GM12878 (cell line): ENCODE data around the gene B3GNT8. TPM values are rescaled to one million over a fixed set of nuclear protein-coding genes. Genes with fewer than 3 reads are reported as not detected.

Source experiments
- ATAC-seq: fragments of 200-7000 bp; cut with Tn5 transposase; 3 replicates; pipeline ENCODE4 v1.9.1; 2020; ENCODE audit warnings: mild to moderate bottlenecking, moderate library complexity
- BruUV-seq: library from RNA; stranded (reverse); fragments of 400-500 nt; replicated peaks from 2 replicates; lab custom pipeline; 2021; lab: Mats Ljungman, UMichigan
- CTCF ChIA-PET: fragments of 300-600 bp; sonication (Branson Sonifier 250); formaldehyde crosslinking; extraction: SDS; loops from one replicate; lab custom pipeline; 2021; ENCODE audit warnings: inconsistent platforms; lab: Yijun Ruan, JAX
- POLR2A ChIA-PET: fragments of 350-600 bp; formaldehyde crosslinking; extraction: SDS; loops from one replicate; lab custom pipeline; 2021; ENCODE audit warnings: inconsistent platforms; lab: Charles Lee
- RAD21 ChIA-PET: fragments of 300-600 bp; sonication (Branson Sonifier 250); formaldehyde crosslinking; loops from one replicate; lab custom pipeline; 2023; ENCODE audit warnings: antibody characterized with exemption; ENCODE audit not compliant: unreplicated experiment; lab: Charles Lee
- SMC1A ChIA-PET: fragments of 300-600 bp; sonication (Branson Sonifier 250); formaldehyde crosslinking; loops from one replicate; lab custom pipeline; 2023; ENCODE audit not compliant: unreplicated experiment, uncharacterized antibody; lab: Charles Lee
- DNase-seq: peaks from one replicate; pipeline ENCODE4 v3.0.0-alpha.2; 2011; ENCODE audit warnings: low read depth, low spot score
- FAIRE-seq: peaks from 3 replicates; lab custom pipeline; 2011; peaks lifted over from hg19 to GRCh38; lab: Jason Lieb, UNC
- H2AFZ ChIP-seq: 2 replicates; pipeline ENCODE4 v1.6.0; 2011; ENCODE audit warnings: low read depth, low read length, control low read depth; ENCODE audit not compliant: control insufficient read depth
- H3K27ac ChIP-seq: 2 replicates; pipeline ENCODE4 v1.5.1; 2011; ENCODE audit warnings: control low read depth; ENCODE audit not compliant: control insufficient read depth, insufficient read depth
- H3K27me3 ChIP-seq, 2 experiments: replicated peaks in 1 of 2; 2 replicates each; pipeline versions ENCODE4 v1.6.0 to v1.6.1; 2011; ENCODE audit warnings: low read length in 1 of 2; ENCODE audit not compliant: control insufficient read depth in 2 of 2, insufficient read depth in 2 of 2
- H3K36me3 ChIP-seq, 2 experiments: 2 replicates each; pipeline ENCODE4 v1.5.1; 2011; ENCODE audit warnings: low read length in 1 of 2; ENCODE audit not compliant: control insufficient read depth in 2 of 2, insufficient read depth in 2 of 2
- H3K4me1 ChIP-seq: 2 replicates; pipeline ENCODE4 v1.6.1; 2011; ENCODE audit warnings: mild to moderate bottlenecking, low read length, moderate library complexity, mixed read lengths; ENCODE audit not compliant: control insufficient read depth, insufficient read depth
- H3K4me2 ChIP-seq: 2 replicates; pipeline ENCODE4 v1.6.0; 2011; ENCODE audit warnings: control low read depth; ENCODE audit not compliant: control insufficient read depth, insufficient read depth
- H3K4me3 ChIP-seq: fragments of 200-600 bp; sonication (generic); 2 replicates; pipeline ENCODE4 v1.5.1; 2016
- H3K79me2 ChIP-seq: 2 replicates; pipeline ENCODE4 v1.6.0; 2011; ENCODE audit warnings: low read length; ENCODE audit not compliant: control insufficient read depth, insufficient read depth
- H3K9ac ChIP-seq: 2 replicates; pipeline ENCODE4 v1.8.0; 2011; ENCODE audit warnings: low read length, control low read depth, mixed read lengths; ENCODE audit not compliant: control insufficient read depth, insufficient read depth
- H3K9me3 ChIP-seq: replicated peaks from 3 replicates; pipeline ENCODE4 v1.5.1; 2011; ENCODE audit warnings: mild to moderate bottlenecking, low read length; ENCODE audit not compliant: control insufficient read depth, insufficient read depth
- H4K20me1 ChIP-seq: 2 replicates; pipeline ENCODE4 v1.6.0; 2011; ENCODE audit not compliant: control insufficient read depth, insufficient read depth
- CREM ChIP-seq: IDR thresholded peaks from 2 replicates; pipeline ENCODE4 v1.6.1; 2014; ENCODE audit warnings: antibody characterized with exemption, low read depth
- GABPA ChIP-seq: IDR thresholded peaks from 2 replicates; pipeline ENCODE4 v1.6.1; 2014; ENCODE audit warnings: antibody characterized with exemption, low read depth, mild to moderate bottlenecking, inconsistent platforms
- PAX8 ChIP-seq: fragments of 450-650 bp; IDR thresholded peaks from 2 replicates; pipeline ENCODE4 v1.6.1; 2017; ENCODE audit warnings: mild to moderate bottlenecking, moderate library complexity
- SIX5 ChIP-seq: IDR thresholded peaks from 2 replicates; pipeline ENCODE4 v1.6.1; 2011; ENCODE audit warnings: mild to moderate bottlenecking, low read depth, low read length, moderate library complexity; ENCODE audit not compliant: severe bottlenecking
- YY1 ChIP-seq: IDR thresholded peaks from 2 replicates; pipeline ENCODE4 v1.6.1; 2011; ENCODE audit warnings: low read depth, mild to moderate bottlenecking, low read length
- ZSCAN29 ChIP-seq: fragments of 450-650 bp; IDR thresholded peaks from 2 replicates; pipeline ENCODE4 v1.6.1; 2017; ENCODE audit warnings: mild to moderate bottlenecking, moderate library complexity
- ZZZ3 ChIP-seq: IDR thresholded peaks from 2 replicates; pipeline ENCODE4 v1.6.1; 2011; ENCODE audit warnings: low read depth; ENCODE audit not compliant: control insufficient read depth, insufficient read length
- WGBS: methylation state at CpG from one replicate; pipeline ENCODE4 v1.1.6; 2016; ENCODE audit warnings: low lambda C conversion rate; ENCODE audit not compliant: insufficient replicate concordance, insufficient coverage; ENCODE audit errors: missing lambda C conversion rate; 5-methylcytosine and 5-hydroxymethylcytosine counted together
- in situ Hi-C: fragments of 300-500 bp; cut with MboI; formaldehyde crosslinking; loops from 9 replicates; pipeline ENCODE4 v1.14.3; 2018; ENCODE audit warnings: mixed read lengths
- intact Hi-C: fragments of 100-400 bp; cut with micrococcal nuclease; formaldehyde crosslinking; loops from one replicate; pipeline ENCODE4 v1.14.2; 2022; ENCODE audit not compliant: unreplicated experiment
- polyA plus RNA-seq, 11 experiments: library from polyadenylated mRNA; depleted of rRNA in 4 of 11; unstranded in 6 of 11; stranded (reverse) in 5 of 11; fragments of >200 nt; fragmentation: Nextera tagmentation in 4 of 11; fragmentation: Illumina TruSeq in 1 of 11; extraction: Ambion mirVana in 4 of 11; extraction: Trizol in 1 of 11; gene quantifications; 1 replicate in 1 of 11; 2 replicates in 10 of 11; pipeline versions ENCODE4 v1.2.1 to v1.2.3, GENCODE V29; 2011 to 2016; ENCODE audit warnings: inconsistent platforms in 2 of 11, missing spikeins in 2 of 11, low read depth in 1 of 11
- total RNA-seq, 4 experiments: library from RNA; depleted of rRNA in 3 of 4; stranded (reverse); fragments of >200 nt in 3 of 4; fragmentation: Illumina TruSeq in 1 of 4; extraction: Trizol in 1 of 4; gene quantifications; 2 replicates each; pipeline versions ENCODE4 v1.2.1 to v1.2.3, GENCODE V29; 2013 to 2021
- TF ChIP-seq, protein P1 (sequence below): IDR thresholded peaks from 2 replicates; pipeline ENCODE4 v1.6.1; 2012; ENCODE audit warnings: improper control_type of control experiment, low read depth, low read length; ENCODE audit not compliant: insufficient replicate concordance

B3GNT8 gene
- total and polyA plus RNA-seq, 10 of the 15 experiments (the other 5 are each of a cell fraction or from before 2014, with no cell fraction given): 0.06 to 1.2 (median 0.31) TPM; not detected in 4

DNA sequence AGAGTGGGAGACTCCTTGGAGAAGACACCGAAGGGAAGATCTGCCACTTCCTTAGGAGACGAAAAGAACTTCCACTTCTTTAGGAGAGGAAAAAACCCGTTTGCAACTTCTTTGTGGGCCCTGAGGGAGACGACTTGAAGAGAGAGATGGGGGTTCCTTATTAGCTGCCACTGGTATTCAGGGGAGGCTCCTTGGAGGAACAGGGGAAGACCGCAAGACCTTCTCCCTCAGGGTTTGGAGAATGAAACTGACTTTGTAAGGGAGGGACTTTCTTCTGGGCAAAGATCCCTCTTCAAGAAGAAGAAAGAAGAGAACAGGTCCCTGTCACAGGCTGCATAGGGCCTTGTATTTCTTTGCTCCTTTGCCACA, 29.1 kb downstream of the B3GNT8 start:
- Histone ChIP-seq H3K9ac (peak overlapping the region; percentile 99), H3K27me3 (no peaks in the 10 kb centered on the region), H3K4me3 (peak overlapping the region; percentile 79), H3K27ac (peak overlapping the region; percentile 99), H3K4me2 (peak overlapping the region; percentile 89; the same call in 1 of the 2 replicates), H3K4me1 (peaks cover 19% of the 10 kb centered on the region), H4K20me1 (no peaks in the 10 kb centered on the region), H3K36me3 (peaks cover 0 to 2% of the 10 kb centered on the region in 2 experiments; a peak in 1 of 4 replicates), H3K79me2 (peaks cover 54% of the 10 kb centered on the region), H2AFZ (peak overlapping the region; percentile 91), H3K9me3 (no peaks in the 10 kb centered on the region)
- no TSS peak for BruUV-seq
- no peak for FAIRE-seq
- in situ Hi-C loops (no loop called here), intact Hi-C loops (loop anchor here (5.0 kb wide), 1 partner anchor 136 kb away; the partner anchor contains the start of gene HNRNPUL1)
- TF ChIP-seq YY1 (no peak), SIX5 (no peak), GABPA (no peak), PAX8 (no peak)
- 1% methylated on average over 5 of the region's 5 CpGs for WGBS
- no peak for ATAC-seq
- DNase-seq: no peak
- CTCF ChIA-PET: interaction anchor here (1.4 kb wide), 1 partner anchor 42 kb away, joined by 3 read pairs; no protein-coding TSS in a partner anchor
- POLR2A ChIA-PET: interaction anchor here (0.8 to 1.4 kb wide), 3 partner anchors 11 to 41 kb away, joined by 3 to 6 read pairs (median 3); partner anchors contain the start of gene B9D2
- SMC1A ChIA-PET: interaction anchor here (1.3 kb wide), 1 partner anchor 10 kb away, joined by 5 read pairs; no protein-coding TSS in a partner anchor
- RAD21 ChIA-PET: no interaction called here

DNA sequence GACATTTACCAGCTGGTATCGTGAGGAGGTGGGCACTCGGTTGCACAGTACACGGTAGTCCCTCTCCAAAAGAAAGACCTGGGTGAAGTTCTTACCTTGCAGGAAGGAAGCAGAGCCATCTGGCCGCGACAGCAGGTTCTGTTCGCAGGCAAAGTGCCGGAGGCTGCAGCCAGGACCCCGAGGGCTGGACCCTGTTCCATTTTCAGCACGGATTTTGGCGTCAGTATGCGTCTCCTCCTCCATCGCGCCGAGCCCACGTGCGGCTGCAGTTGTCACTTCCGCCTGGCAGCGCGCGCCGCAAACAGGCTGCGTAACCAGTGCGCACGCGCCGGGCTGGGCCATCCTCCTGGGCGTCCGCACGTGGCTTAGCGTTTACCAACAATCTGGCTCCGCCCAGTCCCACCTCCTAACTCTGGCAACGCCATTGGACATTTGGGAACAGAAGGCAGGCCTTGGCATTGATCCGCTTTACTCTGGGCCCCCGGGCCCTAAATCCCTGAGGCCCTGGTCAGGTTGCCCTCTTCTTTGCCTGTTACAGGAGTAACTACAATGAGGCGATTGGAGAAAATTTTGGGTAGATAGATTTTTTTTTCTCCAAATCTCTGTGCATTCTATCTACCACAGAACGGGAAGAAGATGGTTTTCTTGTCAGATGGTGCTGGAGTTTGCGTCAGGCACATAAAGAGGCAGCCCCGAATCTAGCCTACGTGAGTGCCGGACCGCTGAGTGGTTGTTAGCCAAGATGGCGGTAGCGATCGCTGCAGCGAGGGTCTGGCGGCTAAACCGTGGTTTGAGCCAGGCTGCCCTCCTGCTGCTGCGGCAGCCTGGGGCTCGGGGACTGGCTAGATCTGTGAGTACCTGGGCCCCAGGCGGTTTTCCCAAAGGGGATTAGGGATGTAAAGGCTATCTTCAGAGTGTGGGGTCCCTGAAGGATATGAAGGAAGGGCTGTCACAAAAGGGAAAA, 29.8 kb downstream of the B3GNT8 start, which contains the start of the genes BCKDHA and EXOSC5:
Gene BCKDHA (plus strand): TSS at position 733 of the 964 bp plus-strand sequence. CDS start 10 bp downstream, at position 743.
Gene EXOSC5 (minus strand): TSS at position 274 of the 964 bp plus-strand sequence. CDS start 31 bp downstream, at position 243.
- peaks cover 59% of the 10 kb centered on the region for H3K79me2 ChIP-seq
- intact Hi-C loops: loop anchor here (1.0 to 5.0 kb wide), 3 partner anchors 33 to 135 kb away; partner anchors contain the start of genes B9D2 and HNRNPUL1
- ChIA-PET CTCF (no interaction called here), SMC1A (no interaction called here), RAD21 (no interaction called here), POLR2A (interaction anchor here (1.3 kb wide), 1 partner anchor 42 kb away, joined by 3 read pairs; no protein-coding TSS in a partner anchor)
- WGBS: 2% methylated on average over 50 of the region's 50 CpGs
- DNase-seq (peak; percentile 99), FAIRE-seq (peak; percentile 91), ATAC-seq (peak; percentile 94)
- H3K9me3 ChIP-seq: no peaks in the 10 kb centered on the region
- peak within 1 kb of the TSS; percentile 99 for H3K9ac ChIP-seq
- BruUV-seq: no TSS peak
- no peaks in the 10 kb centered on the region for H3K27me3 ChIP-seq
- peak within 1 kb of the TSS; percentile 91 for H2AFZ ChIP-seq
- H3K4me3 ChIP-seq: peak within 1 kb of the TSS; percentile 80
- H3K4me2 ChIP-seq: peak within 1 kb of the TSS; percentile 91
- in situ Hi-C loops: no loop called here
- peaks cover 21% of the 10 kb centered on the region for H3K4me1 ChIP-seq
- H4K20me1 ChIP-seq: no peaks in the 10 kb centered on the region
- peak within 1 kb of the TSS; percentile 99 for H3K27ac ChIP-seq
- peaks cover 0 to 7% of the 10 kb centered on the region in 2 experiments; a peak in 1 of 4 replicates for H3K36me3 ChIP-seq
- no peak for TF ChIP-seq ZZZ3
- TF ChIP-seq ZSCAN29: no peak
- TF ChIP-seq, protein P1, sequence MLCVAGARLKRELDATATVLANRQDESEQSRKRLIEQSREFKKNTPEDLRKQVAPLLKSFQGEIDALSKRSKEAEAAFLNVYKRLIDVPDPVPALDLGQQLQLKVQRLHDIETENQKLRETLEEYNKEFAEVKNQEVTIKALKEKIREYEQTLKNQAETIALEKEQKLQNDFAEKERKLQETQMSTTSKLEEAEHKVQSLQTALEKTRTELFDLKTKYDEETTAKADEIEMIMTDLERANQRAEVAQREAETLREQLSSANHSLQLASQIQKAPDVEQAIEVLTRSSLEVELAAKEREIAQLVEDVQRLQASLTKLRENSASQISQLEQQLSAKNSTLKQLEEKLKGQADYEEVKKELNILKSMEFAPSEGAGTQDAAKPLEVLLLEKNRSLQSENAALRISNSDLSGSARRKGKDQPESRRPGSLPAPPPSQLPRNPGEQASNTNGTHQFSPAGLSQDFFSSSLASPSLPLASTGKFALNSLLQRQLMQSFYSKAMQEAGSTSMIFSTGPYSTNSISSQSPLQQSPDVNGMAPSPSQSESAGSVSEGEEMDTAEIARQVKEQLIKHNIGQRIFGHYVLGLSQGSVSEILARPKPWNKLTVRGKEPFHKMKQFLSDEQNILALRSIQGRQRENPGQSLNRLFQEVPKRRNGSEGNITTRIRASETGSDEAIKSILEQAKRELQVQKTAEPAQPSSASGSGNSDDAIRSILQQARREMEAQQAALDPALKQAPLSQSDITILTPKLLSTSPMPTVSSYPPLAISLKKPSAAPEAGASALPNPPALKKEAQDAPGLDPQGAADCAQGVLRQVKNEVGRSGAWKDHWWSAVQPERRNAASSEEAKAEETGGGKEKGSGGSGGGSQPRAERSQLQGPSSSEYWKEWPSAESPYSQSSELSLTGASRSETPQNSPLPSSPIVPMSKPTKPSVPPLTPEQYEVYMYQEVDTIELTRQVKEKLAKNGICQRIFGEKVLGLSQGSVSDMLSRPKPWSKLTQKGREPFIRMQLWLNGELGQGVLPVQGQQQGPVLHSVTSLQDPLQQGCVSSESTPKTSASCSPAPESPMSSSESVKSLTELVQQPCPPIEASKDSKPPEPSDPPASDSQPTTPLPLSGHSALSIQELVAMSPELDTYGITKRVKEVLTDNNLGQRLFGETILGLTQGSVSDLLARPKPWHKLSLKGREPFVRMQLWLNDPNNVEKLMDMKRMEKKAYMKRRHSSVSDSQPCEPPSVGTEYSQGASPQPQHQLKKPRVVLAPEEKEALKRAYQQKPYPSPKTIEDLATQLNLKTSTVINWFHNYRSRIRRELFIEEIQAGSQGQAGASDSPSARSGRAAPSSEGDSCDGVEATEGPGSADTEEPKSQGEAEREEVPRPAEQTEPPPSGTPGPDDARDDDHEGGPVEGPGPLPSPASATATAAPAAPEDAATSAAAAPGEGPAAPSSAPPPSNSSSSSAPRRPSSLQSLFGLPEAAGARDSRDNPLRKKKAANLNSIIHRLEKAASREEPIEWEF: no peak
- TF ChIP-seq CREM: 0 out of 2 replicates have a peak, but pooled peaks have one; percentile 25
- TF ChIP-seq SIX5: no peak
